ENCODE measurements around the gene SYVN1. TPM values are rescaled to one million over a fixed set of nuclear protein-coding genes. Genes with fewer than 3 reads are reported as not detected.

Gene SYVN1
- polyA plus RNA-seq, 3 donors: 3.5 to 81.6 (median 6.4) TPM

DNA sequence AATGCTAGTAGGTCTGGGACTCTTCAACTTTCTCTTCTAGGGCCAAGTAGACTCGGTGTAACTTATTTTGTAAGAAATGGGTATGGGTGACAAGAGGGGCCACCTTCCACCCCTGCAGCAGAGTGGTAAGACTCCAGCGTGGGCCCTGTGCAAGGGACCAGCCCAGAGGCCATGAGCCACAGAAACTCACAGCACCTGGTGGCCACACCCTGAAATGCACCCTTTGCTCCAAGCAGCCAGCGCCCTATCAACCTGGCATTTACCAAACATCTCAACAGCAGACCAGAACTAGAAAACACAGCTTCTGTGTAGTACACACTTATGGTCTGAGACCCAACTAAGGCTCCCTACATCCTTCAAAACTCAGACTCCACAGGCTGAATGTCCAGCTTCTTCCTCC, 56.2 kb downstream of the SYVN1 start:
- H3K9ac ChIP-seq (ENCODE audit: insufficient read depth, low read length, poor library complexity, severe bottlenecking): no peak overlapping the region
- no peak overlapping the region for H3K4me2 ChIP-seq (replicated peaks; ENCODE audit: extremely low read depth, low read length, poor library complexity, severe bottlenecking)
- Mint-ChIP-seq H3K27ac (peak overlapping the region in 6 of 7 donors; percentile 3 to 71 (median 58)), H3K27me3 (ENCODE audit: low read depth in 3 of 3) (no peaks in the 10 kb centered on the region), H3K36me3 (peaks cover 7 to 38% of the 10 kb centered on the region in 2 donors), H3K4me3 (no peak overlapping the region), H3K4me1 (peaks cover 30% of the 10 kb centered on the region), H3K9me3 (no peaks in the 10 kb centered on the region)
- intact Hi-C loops (cut with micrococcal nuclease): no loop called here
- H3K36me3 ChIP-seq (replicated peaks in 1 of 2; ENCODE audit: control insufficient read depth in 1 of 2, insufficient read depth in 2 of 2, low read length in 2 of 2): peaks cover 5 to 18% of the 10 kb centered on the region in 2 donors
- DNase-seq: peak; percentile 38 to 53 (median 42)
- H3K9me3 ChIP-seq (replicated peaks in 1 of 2; ENCODE audit: control insufficient read depth in 1 of 2, insufficient read depth in 1 of 2, low read length in 2 of 2): no peaks in the 10 kb centered on the region
- peaks cover 55% of the 10 kb centered on the region for H3K79me2 ChIP-seq (ENCODE audit: insufficient read depth, low read length)
- peak overlapping the region in 1 of 2 donors; percentile 45 for H3K27ac ChIP-seq (ENCODE audit: low read depth in 1 of 2, low read length in 2 of 2)
- WGBS (ENCODE audit: insufficient coverage): 55% methylated on average over 3 of the region's 3 CpGs
- H2AFZ ChIP-seq (ENCODE audit: insufficient read depth, low read depth, low read length, poor library complexity, severe bottlenecking): peak overlapping the region; percentile 17
- H3K4me1 ChIP-seq (ENCODE audit: control insufficient read depth in 1 of 2, insufficient read depth in 2 of 2, low read length in 2 of 2): peaks cover 16 to 22% of the 10 kb centered on the region in 2 donors
- TF ChIP-seq CTCF (IDR thresholded peaks at IDR 0.05): peak; percentile 71
- no peaks in the 10 kb centered on the region for H3K27me3 ChIP-seq (ENCODE audit: control insufficient read depth in 2 of 2, insufficient read depth in 2 of 2, low read length in 2 of 2)
- H4K20me1 ChIP-seq (ENCODE audit: insufficient read depth, low read length): no peaks in the 10 kb centered on the region
- H3K4me3 ChIP-seq (replicated peaks in 1 of 3; ENCODE audit: low read depth in 2 of 3, low read length in 3 of 3): no peak overlapping the region

GRCh38 chr11:65077451-65077850, 56.9 kb downstream of the SYVN1 start:
- H3K4me2 ChIP-seq (replicated peaks; ENCODE audit: extremely low read depth, low read length, poor library complexity, severe bottlenecking): no peak overlapping the region
- intact Hi-C loops (cut with micrococcal nuclease): no loop called here
- Mint-ChIP-seq H3K9me3 (no peaks in the 10 kb centered on the region), H3K27ac (peak overlapping the region in 2 of 7 donors; percentile 67 to 82), H3K27me3 (ENCODE audit: low read depth in 3 of 3) (no peaks in the 10 kb centered on the region), H3K4me1 (peaks cover 24% of the 10 kb centered on the region), H3K36me3 (peaks cover 7 to 38% of the 10 kb centered on the region in 2 donors), H3K4me3 (no peak overlapping the region)
- H2AFZ ChIP-seq (ENCODE audit: insufficient read depth, low read depth, low read length, poor library complexity, severe bottlenecking): no peak overlapping the region
- no peaks in the 10 kb centered on the region for H3K27me3 ChIP-seq (ENCODE audit: control insufficient read depth in 2 of 2, insufficient read depth in 2 of 2, low read length in 2 of 2)
- H3K9me3 ChIP-seq (replicated peaks in 1 of 2; ENCODE audit: control insufficient read depth in 1 of 2, insufficient read depth in 1 of 2, low read length in 2 of 2): no peaks in the 10 kb centered on the region
- peak overlapping the region in 1 of 2 donors; percentile 45 for H3K27ac ChIP-seq (ENCODE audit: low read depth in 1 of 2, low read length in 2 of 2)
- no peak overlapping the region for H3K4me3 ChIP-seq (replicated peaks in 1 of 3; ENCODE audit: low read depth in 2 of 3, low read length in 3 of 3)
- peaks cover 5 to 18% of the 10 kb centered on the region in 2 donors for H3K36me3 ChIP-seq (replicated peaks in 1 of 2; ENCODE audit: control insufficient read depth in 1 of 2, insufficient read depth in 2 of 2, low read length in 2 of 2)
- peaks cover 15 to 16% of the 10 kb centered on the region in 2 donors for H3K4me1 ChIP-seq (ENCODE audit: control insufficient read depth in 1 of 2, insufficient read depth in 2 of 2, low read length in 2 of 2)
- no peak for DNase-seq
- 86% methylated on average over 3 of the region's 4 CpGs for WGBS (ENCODE audit: insufficient coverage)
- H3K79me2 ChIP-seq (ENCODE audit: insufficient read depth, low read length): peaks cover 48% of the 10 kb centered on the region
- no peaks in the 10 kb centered on the region for H4K20me1 ChIP-seq (ENCODE audit: insufficient read depth, low read length)
- H3K9ac ChIP-seq (ENCODE audit: insufficient read depth, low read length, poor library complexity, severe bottlenecking): no peak overlapping the region
- TF ChIP-seq CTCF (IDR thresholded peaks at IDR 0.05): no peak

Small RNA genes within 50 kb of the gene (small RNA-seq; reads per million reads assigned to genes)
- gene HIGD1AP10 (ENCODE audit: insufficient read length, low read depth) (not detected), gene PDCL2P2 (ENCODE audit: insufficient read length, low read depth) (not detected), gene RNU2-23P (ENCODE audit: insufficient read length, low read depth) (5.2 reads per million, percentile 52 among the genes with 10 or more reads in this experiment)

Other genes with a start within 250 kb of the SYVN1 start
- 10 to 100 TPM in 1 of 3 donors, 1 to 10 TPM in 2; 2.6 to 24.9 (median 4.0) TPM for gene ATG2A, start 217.3 kb downstream of the SYVN1 start, polyA plus RNA-seq
- gene PPP2R5B, start 209.8 kb downstream of the SYVN1 start, polyA plus RNA-seq: 10 to 100 TPM in 1 of 3 donors, 1 to 10 TPM in 2; 9.0 to 26.7 (median 9.4) TPM
- gene GPHA2, start 198.6 kb downstream of the SYVN1 start, polyA plus RNA-seq: not detected
- not detected for gene MAJIN, start 162.4 kb downstream of the SYVN1 start, polyA plus RNA-seq
- gene BATF2, start 137.5 kb downstream of the SYVN1 start, polyA plus RNA-seq: 1 to 10 TPM in 2 of 3 donors, under 1 TPM in 1; 0.97 to 1.7 (median 1.1) TPM
- gene ARL2, start 120.4 kb downstream of the SYVN1 start, polyA plus RNA-seq: 10 to 100 TPM; 34.3 to 40.4 (median 34.4) TPM
- gene SNX15, start 107.1 kb downstream of the SYVN1 start, polyA plus RNA-seq: 10 to 100 TPM; 16.2 to 26.7 (median 17.8) TPM
- gene SAC3D1, start 93.3 kb downstream of the SYVN1 start, polyA plus RNA-seq: 10 to 100 TPM in 1 of 3 donors, 1 to 10 TPM in 2; 4.4 to 14.1 (median 6.7) TPM
- 10 to 100 TPM; 11.1 to 20.1 (median 20.1) TPM for gene NAALADL1, start 76.0 kb downstream of the SYVN1 start, polyA plus RNA-seq
- gene CDCA5, start 50.5 kb downstream of the SYVN1 start, polyA plus RNA-seq: under 1 TPM in 2 of 3 donors, not detected in 1; 0.20 to 0.28 TPM
- 10 to 100 TPM; 25.1 to 41.1 (median 27.2) TPM for gene ZFPL1, start 50.3 kb downstream of the SYVN1 start, polyA plus RNA-seq
- 10 to 100 TPM; 37.2 to 77.3 (median 39.4) TPM for gene VPS51, start 38.3 kb downstream of the SYVN1 start, polyA plus RNA-seq
- 1 to 10 TPM; 1.8 to 4.5 (median 1.8) TPM for gene TM7SF2, start 22.6 kb downstream of the SYVN1 start, polyA plus RNA-seq
- 1 to 10 TPM; 2.1 to 9.4 (median 5.8) TPM for gene ZNHIT2, start 16.8 kb downstream of the SYVN1 start, polyA plus RNA-seq
- gene FAU, start 12.4 kb downstream of the SYVN1 start, polyA plus RNA-seq: 100 to 1,000 TPM; 668 to 818 (median 799) TPM
- 10 to 100 TPM; 19.8 to 33.9 (median 32.7) TPM for gene MRPL49, start 12.2 kb downstream of the SYVN1 start, polyA plus RNA-seq
- under 1 TPM in 1 of 3 donors, not detected in 2; 0.64 TPM for gene SPDYC, start 35.7 kb upstream of the SYVN1 start, polyA plus RNA-seq
- 100 to 1,000 TPM; 128 to 140 (median 129) TPM for gene CAPN1, start 47.4 kb upstream of the SYVN1 start, polyA plus RNA-seq
- 1 to 10 TPM; 4.0 to 8.3 (median 5.2) TPM for gene POLA2, start 127.4 kb upstream of the SYVN1 start, polyA plus RNA-seq
- gene CDC42EP2, start 180.3 kb upstream of the SYVN1 start, polyA plus RNA-seq: 10 to 100 TPM in 2 of 3 donors, 1 to 10 TPM in 1; 5.4 to 15.6 (median 10.1) TPM
- gene DPF2, start 199.3 kb upstream of the SYVN1 start, polyA plus RNA-seq: 10 to 100 TPM; 35.7 to 39.0 (median 35.9) TPM
- 1 to 10 TPM; 1.7 to 3.7 (median 2.8) TPM for gene TIGD3, start 220.2 kb upstream of the SYVN1 start, polyA plus RNA-seq
- gene SLC25A45, start 248.1 kb upstream of the SYVN1 start, polyA plus RNA-seq: 10 to 100 TPM in 1 of 3 donors, 1 to 10 TPM in 2; 3.7 to 11.3 (median 4.1) TPM